Body of pancreas (tissue), 4 donors: ENCODE data around the gene SEMA4D.

Experiments used
- POLR2A ChIP-seq, 3 donors: fragments of 450-650 bp; IDR thresholded peaks; one replicate each; pipeline ENCODE4 v1.6.1; 2016; ENCODE audit warnings: antibody characterized with exemption in 3 of 3, mild to moderate bottlenecking in 2 of 3
- TF ChIP-seq, protein P1 (sequence below), 7 experiments: fragments of 450-650 bp in 4 of 7; fragments of 200-600 bp in 3 of 7; sonication (generic) in 3 of 7; IDR thresholded peaks; one replicate each; pipeline ENCODE4 v1.5.1; 2016 to 2019; ENCODE audit warnings: antibody characterized with exemption in 7 of 7

DNA sequence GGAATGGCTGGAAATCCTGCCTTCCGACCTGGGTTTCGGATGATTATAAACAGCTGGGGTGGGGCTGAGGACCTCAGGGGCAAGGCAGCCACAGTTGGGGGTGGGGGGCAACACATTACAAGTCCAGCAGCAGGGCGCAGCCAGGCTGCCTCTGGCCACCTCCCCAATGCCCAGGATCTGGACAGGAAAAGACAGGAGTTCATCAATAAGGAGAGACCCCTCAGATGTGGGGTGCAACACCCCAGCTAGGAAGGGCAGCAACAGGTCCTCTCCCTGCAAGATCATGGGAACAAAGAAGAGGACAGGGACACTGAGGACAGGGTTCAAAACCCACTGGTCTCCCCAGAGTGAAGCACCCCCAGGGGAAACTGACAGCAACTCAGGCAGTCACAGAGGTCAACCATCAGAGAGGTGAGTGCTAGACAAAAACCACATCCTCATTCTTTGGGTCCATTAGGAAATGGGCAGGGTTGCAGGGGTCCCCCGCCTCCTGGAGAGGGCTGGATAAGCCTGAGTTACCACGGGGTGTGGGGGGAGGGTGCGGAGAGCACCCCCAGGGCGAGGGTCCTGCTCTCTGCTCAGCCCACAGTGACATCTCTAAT lies 33.5 kb downstream of the SEMA4D start:
- TF ChIP-seq, protein P1, sequence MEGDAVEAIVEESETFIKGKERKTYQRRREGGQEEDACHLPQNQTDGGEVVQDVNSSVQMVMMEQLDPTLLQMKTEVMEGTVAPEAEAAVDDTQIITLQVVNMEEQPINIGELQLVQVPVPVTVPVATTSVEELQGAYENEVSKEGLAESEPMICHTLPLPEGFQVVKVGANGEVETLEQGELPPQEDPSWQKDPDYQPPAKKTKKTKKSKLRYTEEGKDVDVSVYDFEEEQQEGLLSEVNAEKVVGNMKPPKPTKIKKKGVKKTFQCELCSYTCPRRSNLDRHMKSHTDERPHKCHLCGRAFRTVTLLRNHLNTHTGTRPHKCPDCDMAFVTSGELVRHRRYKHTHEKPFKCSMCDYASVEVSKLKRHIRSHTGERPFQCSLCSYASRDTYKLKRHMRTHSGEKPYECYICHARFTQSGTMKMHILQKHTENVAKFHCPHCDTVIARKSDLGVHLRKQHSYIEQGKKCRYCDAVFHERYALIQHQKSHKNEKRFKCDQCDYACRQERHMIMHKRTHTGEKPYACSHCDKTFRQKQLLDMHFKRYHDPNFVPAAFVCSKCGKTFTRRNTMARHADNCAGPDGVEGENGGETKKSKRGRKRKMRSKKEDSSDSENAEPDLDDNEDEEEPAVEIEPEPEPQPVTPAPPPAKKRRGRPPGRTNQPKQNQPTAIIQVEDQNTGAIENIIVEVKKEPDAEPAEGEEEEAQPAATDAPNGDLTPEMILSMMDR (IDR thresholded peaks at IDR 0.05) = no peak
- no peak for TF ChIP-seq POLR2A (IDR thresholded peaks at IDR 0.05)
